HG03342 (cell line): Measurements from ENCODE around the gene USP32.
"Not testable (repeated sequence)": the region's sequence is repeated elsewhere in the genome, so short reads cannot be mapped to it uniquely, and the experiment has no call there.

Experiments used
- ATAC-seq: cut with Tn5 transposase; IDR thresholded peaks from one replicate; pipeline ENCODE4 v1.9.1; 2021; ENCODE audit warnings: mild to moderate bottlenecking, moderate library complexity; ENCODE audit not compliant: unreplicated experiment

Gene USP32, protein sequence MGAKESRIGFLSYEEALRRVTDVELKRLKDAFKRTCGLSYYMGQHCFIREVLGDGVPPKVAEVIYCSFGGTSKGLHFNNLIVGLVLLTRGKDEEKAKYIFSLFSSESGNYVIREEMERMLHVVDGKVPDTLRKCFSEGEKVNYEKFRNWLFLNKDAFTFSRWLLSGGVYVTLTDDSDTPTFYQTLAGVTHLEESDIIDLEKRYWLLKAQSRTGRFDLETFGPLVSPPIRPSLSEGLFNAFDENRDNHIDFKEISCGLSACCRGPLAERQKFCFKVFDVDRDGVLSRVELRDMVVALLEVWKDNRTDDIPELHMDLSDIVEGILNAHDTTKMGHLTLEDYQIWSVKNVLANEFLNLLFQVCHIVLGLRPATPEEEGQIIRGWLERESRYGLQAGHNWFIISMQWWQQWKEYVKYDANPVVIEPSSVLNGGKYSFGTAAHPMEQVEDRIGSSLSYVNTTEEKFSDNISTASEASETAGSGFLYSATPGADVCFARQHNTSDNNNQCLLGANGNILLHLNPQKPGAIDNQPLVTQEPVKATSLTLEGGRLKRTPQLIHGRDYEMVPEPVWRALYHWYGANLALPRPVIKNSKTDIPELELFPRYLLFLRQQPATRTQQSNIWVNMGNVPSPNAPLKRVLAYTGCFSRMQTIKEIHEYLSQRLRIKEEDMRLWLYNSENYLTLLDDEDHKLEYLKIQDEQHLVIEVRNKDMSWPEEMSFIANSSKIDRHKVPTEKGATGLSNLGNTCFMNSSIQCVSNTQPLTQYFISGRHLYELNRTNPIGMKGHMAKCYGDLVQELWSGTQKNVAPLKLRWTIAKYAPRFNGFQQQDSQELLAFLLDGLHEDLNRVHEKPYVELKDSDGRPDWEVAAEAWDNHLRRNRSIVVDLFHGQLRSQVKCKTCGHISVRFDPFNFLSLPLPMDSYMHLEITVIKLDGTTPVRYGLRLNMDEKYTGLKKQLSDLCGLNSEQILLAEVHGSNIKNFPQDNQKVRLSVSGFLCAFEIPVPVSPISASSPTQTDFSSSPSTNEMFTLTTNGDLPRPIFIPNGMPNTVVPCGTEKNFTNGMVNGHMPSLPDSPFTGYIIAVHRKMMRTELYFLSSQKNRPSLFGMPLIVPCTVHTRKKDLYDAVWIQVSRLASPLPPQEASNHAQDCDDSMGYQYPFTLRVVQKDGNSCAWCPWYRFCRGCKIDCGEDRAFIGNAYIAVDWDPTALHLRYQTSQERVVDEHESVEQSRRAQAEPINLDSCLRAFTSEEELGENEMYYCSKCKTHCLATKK (N-terminal part only)

DNA sequence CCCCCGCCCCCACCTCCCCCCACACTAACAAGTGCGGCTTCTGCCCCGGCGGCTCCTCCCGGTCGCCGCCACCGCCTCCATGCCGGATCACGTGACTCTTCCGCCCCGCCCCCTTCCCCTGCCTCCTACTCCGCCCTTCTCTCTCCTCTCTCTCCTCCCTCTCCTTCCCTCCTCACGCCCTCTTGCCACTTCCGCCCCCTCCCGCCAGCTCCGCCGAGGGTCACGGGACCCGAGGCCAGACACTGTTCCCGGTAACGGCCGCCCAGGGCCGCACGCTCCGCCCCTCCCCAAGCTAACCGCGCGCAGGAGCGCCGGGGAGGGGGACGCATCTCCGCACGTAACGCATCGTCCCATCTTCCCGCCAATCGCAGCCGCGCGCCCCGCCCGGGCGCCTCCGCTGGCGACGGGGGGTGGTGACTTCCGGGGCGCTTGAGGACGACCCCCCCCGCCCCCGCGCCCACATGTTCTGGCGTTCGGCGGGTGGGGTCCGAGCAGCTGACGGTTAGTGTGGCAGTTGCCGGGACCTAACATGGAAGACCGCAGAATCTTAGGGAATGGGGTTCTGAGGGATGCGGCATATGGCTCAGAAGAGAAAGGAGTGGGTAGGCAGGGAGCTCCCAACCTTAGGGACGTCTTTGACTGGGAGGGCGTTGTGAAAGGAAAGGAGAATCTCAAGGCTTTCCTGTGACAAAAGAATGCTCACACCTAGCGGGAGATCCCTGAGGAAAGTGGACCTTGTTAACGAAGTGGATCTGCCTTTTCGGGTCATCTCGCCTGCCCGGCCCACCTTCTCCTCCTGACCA, at the start of gene USP32:
TSS of gene USP32 (minus strand) at position 92 of the 803 bp plus-strand sequence. CDS start 194 bp downstream, outside the sequence.
- peak; percentile 85 for ATAC-seq

DNA sequence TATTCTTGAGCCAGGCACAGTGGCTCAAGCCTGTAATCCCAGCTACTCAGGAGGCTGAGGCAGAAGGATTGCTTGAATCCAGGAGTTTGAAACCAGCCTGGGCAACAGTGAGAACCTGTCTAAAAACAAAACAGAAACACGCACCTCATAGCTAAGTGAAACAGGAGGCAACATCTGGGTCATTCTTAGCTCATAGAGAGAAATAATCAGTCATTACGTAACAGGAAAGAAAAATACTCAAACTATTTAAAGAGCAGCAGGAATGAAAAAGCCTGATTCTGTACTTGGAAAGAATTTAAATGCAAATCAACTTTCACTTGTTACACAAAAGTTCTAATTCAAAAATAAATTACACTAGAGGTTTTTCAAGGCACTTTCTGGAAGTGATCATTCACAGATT, 47.6 kb upstream of the USP32 start:
- peak; percentile 66 for ATAC-seq

DNA sequence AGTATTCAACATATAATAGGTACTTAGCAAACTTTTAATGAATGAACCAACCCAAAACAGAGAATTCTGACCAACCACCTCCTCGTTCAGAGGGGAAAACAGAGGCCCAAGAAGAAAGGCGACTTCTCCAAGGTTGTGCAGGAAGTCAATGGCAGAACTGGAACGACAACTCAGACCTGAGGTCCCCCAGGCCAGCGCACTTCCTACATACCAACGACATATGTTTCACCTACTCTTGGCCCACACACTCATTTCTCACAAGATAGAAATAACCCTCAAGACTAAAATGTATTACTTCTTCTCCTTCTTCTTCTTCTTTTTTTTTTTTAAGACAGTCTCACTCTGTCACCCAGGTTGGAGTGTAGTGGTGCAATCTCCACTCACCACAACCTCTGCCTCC, 44.7 kb upstream of the USP32 start:
- ATAC-seq: no peak

DNA sequence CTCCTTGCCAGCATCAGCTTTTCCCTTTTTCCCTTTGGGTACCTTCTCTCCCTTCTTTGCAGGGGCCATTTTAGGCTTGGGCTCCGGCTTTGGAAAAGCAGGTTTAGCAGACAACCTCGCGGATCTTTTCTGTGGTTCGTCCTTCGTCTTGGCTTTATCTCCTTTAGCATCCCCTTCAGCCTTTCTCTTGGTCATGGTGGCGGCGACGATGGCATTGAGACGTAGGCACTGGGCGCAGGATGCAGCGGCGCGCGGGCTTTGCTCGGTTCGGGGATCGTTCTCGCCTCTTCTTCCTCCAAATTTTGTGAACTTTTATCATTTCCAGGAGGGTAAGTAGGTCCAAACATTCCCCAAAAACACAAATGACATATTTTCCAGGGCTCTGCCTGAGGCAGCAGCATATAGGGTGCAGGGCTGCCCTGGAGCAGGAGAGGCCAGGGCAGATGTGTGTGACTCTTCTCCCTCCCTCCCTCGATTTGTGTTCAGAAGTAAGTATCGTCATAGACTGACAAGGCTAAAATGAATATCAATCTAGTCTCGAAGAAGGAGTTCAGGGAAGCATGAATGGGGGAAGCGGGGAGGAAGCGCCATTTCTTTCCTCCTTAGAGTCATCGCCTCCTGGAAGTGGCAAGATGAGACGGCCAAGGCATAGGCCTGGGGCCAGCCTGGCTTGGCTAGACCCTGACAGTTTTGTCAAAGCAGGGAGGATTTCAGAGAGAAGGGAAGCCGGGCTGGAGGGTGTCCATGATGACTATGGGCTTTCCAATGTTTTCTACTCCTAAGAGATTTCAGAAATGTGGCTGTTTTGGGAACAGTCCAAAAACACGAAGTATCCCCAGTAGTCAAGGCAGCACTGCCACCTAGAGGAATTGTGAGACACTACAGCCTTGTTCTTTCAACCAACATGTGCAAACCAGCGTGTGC, 43.6 kb upstream of the USP32 start:
- ATAC-seq: peak; percentile 52

DNA sequence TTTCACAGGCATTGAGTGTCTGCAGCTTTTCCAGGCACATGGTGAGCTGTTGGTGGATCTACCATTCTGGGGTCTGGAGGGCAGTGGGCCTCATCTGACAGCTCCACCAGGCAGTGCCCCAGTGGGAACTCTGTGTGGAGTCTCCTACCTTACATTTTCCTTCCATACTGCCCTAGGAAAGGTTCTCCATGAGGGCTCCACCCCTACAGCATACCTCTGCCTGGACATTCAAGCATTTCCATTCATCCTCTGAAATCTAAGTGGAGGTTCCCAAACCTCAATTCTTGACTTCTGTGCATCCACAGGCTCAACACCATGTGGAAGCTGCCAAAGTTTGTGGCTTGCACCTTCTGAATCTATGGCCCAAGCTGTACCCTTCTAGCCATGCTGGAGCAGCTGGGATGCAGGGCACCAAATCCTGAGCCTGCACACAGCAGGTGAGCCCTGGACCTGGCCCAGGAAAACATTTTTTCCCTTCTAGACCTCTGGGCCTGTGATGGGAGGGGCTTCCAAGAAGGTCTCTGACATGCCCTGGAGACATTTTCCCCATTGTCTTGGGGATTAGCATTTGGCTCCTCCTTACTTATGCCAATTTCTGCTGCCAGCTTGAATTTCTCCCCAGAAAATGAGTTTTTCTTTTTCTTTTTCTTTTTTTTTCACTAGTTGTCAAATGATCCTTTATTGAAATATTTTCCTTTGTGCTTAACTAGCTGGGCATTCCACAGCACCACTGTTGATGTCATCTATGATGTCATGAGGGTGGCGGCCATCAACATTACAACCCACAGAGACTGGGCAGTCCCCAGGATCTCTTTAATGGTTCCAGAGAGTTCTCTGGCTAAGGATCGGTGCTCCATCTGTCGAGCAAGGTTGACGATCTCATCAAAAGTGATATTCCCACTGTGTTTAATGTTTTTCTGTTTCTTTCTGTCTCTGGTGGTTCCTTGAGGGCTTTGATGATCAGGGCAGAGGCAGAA, 41.4 kb upstream of the USP32 start:
- not testable (repeated sequence) for ATAC-seq

DNA sequence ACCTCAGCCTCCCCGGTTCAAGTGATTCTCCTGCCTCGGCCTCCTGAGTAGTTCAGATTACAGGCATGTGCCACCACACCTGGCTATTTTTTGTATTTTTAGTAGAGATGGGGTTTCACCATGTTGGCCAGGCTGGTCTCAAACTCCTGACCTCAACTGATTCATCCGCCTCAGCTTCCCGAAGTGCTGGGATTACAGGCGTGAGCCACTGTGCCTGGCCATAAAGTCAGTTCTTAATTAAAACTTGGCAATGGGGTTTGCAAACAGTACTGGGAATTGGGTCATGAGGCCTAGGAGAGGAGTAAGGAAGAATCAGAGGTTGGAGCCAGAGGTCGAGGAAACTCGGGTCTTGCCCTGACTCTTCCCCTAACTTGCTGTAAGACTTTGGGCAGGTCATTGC, 38.6 kb upstream of the USP32 start:
- not testable (repeated sequence) for ATAC-seq

DNA sequence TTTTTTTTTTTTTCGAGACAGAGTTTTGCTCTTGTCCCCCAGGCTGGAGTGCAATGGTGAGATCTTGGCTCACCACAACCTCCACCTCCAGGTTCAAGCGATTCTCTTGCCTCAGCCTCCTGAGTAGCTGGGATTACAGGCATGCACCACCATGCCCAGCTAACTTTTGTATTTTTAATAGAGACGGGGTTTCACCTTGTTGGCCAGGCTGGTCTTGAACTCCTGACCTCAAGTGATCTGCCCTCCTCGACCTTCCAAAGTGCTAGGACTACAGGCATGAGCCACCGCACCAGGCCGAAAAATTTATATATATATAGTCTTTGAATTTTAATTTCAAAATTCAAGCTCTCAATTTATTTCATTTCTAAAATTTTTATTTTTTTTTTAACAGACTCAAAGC, 36.6 kb upstream of the USP32 start:
- not testable (repeated sequence) for ATAC-seq

DNA sequence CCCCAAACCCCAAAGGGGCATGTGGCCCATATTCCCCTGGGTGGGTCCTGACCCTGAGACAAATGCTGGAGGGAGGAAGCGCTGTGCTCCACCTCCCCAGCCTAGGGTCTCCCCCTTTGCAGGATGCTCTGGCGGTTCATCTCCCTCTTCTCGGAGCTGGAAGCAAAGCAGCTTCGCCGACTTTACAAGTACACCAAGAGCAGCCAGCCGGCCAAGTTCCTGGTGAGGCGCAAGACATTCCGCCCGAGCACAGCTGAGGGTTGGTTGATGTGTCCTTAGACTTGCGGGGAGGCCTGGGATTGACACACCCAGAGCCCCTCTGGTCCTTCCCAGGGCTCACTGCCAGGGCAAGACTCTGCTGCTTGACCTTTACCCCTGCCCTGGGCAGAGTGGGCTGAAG, 34.7 kb upstream of the USP32 start:
- no peak for ATAC-seq

DNA sequence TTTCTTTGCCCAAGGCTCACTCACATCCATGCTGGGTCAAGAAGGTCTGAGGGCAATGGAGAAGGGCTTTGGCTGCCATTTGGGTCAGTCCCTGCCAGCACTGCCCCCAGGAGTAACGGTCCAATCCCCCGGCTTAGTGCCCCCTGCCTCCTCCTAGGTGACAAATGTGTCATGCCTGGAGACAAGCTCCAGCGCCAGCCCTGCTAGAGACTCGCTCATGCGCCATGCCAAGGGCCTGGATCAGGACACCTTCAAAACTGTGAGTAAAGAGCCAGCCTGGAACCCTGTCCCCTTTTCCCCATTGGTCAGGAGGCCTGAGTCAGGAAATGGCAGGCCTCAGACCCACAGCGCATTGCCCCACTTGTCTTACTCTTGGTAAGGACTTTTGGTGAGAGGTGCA, 33.7 kb upstream of the USP32 start:
- ATAC-seq: no peak

DNA sequence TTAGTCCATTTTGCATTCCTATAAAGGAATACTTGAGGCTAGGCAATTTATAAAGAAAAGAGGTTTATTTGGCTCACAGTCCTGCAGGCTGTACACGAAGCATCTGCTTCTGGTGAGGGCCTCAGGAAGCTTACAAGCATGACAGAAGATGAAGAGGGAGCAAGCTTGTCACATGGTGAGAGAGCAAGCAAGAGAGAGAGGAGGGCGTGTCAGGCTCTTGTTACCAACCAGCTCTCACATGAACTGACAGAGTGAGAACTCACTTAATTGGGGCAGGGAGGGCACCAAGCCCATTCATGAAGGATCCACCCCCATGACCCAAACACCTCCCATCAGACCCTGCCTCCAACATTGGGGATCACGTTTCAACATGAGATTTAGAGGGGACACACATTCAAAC, 31.9 kb upstream of the USP32 start:
- ATAC-seq: no peak

DNA sequence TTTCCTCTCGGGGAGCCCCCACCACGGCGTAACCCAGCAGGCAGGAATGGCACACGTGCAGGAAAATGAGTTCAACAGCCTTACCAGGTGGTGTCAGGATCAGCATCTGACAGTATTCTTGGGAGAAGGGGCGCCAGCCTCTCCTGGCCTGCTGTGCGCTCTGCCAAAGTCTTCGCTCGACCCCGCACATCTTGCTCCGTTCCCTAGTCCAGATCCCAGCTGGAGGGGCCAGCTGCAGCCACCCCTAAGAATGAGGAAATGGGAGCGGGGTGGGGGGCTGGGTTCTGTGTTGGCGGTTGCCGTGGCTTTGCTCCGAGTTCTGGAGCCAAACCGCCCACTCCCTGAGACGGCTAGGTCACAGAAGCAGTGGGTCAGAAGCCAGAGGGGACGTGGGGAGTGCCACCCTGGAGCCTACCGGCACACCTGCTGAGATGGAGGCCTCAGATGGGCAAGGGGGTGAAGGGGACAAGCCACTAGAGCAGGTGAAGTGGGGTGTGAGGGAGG, 30.3 kb upstream of the USP32 start, which contains the start of gene CHCT1:
TSS of gene CHCT1 (plus strand) at position 328 of the 504 bp plus-strand sequence. CDS start at position 432, 104 bp downstream.
- ATAC-seq: no peak

DNA sequence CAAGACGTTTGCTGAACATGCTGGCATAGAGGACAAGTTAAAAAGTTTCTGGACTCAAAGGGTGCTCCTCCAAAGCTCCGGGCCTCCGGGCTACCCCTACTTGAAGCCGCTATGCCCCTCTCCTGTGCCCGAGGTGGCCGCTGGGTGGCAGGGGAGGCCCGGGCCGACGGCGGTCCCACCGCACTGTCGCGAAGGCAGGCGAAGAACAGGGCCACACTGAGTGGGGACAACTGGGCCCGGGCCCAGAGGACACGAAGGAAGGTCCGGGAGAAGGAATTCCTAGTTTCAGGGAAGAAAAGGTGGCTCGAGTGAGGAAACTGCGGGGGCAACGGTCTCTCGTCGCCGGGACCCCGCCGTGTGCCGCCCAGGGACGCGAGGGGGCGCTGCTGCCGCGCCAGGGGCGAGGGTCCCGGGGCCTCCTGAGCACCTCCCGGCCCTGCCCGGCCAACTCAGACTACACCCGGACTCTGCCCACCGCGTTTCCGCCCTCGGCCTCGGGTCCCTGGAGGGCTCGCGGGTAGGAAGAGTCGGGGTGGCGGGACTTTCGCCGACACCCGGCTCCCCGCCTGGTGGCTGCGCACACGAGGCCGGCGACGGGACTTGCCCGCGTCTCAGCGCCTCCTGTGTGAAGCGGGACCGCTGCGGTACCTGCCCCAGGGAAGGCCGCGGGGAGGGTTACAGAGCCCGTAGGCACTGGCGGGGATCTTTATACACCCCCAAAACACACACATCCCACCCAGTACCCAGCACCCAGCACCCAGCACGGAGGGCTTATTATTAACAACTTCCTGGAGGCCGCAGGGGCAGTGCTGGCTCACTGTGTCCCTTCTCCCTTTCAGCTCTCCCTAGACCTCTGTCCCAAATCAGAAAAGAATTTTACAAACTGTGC, 29.6 kb upstream of the USP32 start:
- ATAC-seq: peak; percentile 91

DNA sequence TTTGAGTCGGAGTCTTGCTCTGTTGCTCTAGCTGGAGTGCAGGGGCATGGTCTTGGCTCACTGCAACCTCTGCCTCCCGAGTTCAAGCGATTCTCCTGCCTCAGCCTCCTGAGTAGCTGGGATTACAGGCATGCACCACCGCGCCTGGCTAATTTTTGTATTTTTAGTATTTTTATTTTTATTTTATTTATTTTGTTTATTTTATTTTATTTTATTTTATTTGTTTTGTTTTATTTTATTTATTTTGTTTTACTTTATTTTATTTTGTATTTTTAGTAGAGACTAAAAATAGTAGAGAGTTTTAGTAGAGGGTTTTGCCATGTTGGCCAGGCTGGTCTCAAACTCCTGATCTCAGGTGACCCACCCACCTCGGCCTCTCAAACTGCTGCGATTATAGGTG, 27.9 kb upstream of the USP32 start:
- ATAC-seq: not testable (repeated sequence)

DNA sequence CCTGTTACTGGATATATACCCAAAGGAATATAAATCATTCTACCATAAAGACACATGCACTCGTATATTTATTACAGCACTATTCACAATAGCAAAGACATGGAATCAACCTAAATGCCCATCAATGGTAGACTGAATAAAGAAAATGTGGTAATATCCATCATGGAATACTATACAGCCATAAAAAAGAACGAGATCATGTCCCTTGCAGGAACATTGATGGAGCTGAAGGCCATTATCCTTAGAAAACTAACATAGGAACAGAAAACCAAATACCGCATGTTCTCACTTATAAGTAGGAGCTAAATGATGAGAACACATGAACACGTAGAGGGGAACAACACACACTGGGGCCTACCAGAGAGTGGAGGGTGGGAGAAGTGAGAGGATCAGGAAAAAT, 27.1 kb upstream of the USP32 start:
- not testable (repeated sequence) for ATAC-seq

DNA sequence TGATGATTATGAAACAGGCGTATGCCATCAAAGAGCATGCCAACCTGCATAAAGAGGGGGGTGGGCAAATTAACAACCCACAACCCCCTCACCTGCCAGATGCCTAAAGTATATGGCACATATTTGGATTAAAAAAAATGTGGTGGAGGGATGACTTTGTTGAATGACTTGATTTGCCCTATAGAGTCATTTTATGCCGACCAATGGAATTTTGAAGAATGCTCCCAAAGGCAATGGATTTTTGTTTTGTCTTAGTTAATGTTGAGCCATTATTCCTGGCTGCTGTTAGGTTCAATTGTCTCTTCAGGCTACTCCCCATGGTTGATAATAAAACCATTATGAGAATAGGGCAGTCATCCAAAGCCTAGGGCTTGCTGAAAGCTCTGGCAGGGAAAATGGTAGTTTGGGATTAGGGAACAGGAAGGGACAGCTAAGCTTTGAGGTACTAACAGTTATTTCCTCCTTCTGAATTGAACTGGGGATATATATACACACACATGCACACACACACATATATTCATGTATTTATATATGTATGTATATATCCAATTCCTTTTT, 24.5 kb upstream of the USP32 start:
- ATAC-seq: no peak

DNA sequence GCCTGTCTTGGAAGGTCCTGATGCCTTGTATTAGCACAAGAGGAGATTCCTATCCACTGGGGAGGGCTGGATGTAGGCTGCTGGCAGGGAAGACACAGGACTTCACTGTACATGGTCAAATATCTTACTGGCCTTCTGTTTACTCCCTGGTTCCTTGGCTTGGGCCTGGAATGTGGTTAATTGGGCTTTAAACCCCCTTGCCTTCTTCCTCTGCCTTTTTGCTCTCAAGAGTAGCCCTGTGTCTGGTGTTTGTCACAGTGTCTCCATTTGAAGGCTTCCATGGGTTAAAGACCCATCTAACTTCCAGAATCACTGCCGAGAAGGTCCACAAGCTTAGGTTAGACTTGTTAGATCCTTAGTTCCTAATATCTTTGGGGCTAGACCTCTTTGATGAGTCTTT, 23.2 kb upstream of the USP32 start:
- ATAC-seq: no peak
